ENCODE data around the gene RFX8. TPM values are rescaled to one million over a fixed set of nuclear protein-coding genes. Genes with fewer than 3 reads are reported as not detected.

The RFX8 gene
- total and polyA plus RNA-seq, 9 of the 15 experiments (the other 6 are each of a cell fraction or from before 2014, with no cell fraction given): not detected

DNA sequence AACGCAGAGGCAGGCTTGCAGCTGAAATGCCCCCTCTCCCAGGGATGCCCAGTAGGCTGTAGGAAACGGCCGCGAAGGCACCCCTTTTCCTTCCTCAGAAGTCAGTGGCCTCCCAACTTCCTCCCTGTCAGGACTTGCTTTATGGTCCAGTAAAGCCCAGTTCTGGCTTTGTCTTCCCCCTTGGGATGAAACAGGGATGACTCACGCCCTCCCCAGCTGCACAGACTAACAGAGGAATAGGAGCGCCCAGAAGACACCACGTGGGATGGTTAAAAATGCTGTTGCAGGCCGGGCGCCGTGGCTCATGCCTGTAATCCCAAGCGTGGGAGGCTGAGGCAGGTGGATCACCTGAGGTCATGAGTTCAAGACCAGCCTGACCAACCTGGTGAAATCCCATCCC, 94.5 kb downstream of the RFX8 start:
- Histone ChIP-seq H3K9me3 (replicated peaks; ENCODE audit: control insufficient read depth, insufficient read depth, low read depth, low read length) (no peaks in the 10 kb centered on the region), H3K79me2 (ENCODE audit: control insufficient read depth, insufficient read depth, low read length) (no peaks in the 10 kb centered on the region), H3K27me3 (ENCODE audit: control insufficient read depth in 2 of 2, insufficient read depth in 2 of 2, low read length in 2 of 2) (peaks cover 17 to 44% of the 10 kb centered on the region in 2 experiments), H3K36me3 (ENCODE audit: control insufficient read depth, insufficient read depth, low read length) (no peaks in the 10 kb centered on the region), H3K4me2 (ENCODE audit: insufficient read depth, low read length) (no peak overlapping the region), H3K4me1 (replicated peaks in 1 of 2; ENCODE audit: control insufficient read depth in 2 of 2, insufficient read depth in 2 of 2, low read length in 2 of 2) (no peaks in the 10 kb centered on the region), H4K20me1 (replicated peaks; ENCODE audit: control insufficient read depth, insufficient read depth, low read length) (no peaks in the 10 kb centered on the region), H3K9me1 (ENCODE audit: control insufficient read depth, insufficient read depth, low read length) (no peaks in the 10 kb centered on the region), H3K9ac (ENCODE audit: insufficient read depth in 1 of 2, low read depth in 2 of 2, low read length in 2 of 2) (no peak overlapping the region), H3K27ac (ENCODE audit: extremely low read depth, low read depth, low read length) (no peak overlapping the region), H3K4me3 (no peak overlapping the region), H2AFZ (ENCODE audit: low read depth, low read length) (no peak overlapping the region)
- no TSS peak for BruUV-seq (replicated peaks)
- under 1% methylated on average over 11 of the region's 11 CpGs for WGBS (ENCODE audit: insufficient coverage, low coverage, missing lambda C conversion rate)
- no peak for FAIRE-seq
- no peak for DNase-seq (ENCODE audit: extremely low read depth in 1 of 4, low spot score in 3 of 4)
- TF ChIP-seq, protein P1, sequence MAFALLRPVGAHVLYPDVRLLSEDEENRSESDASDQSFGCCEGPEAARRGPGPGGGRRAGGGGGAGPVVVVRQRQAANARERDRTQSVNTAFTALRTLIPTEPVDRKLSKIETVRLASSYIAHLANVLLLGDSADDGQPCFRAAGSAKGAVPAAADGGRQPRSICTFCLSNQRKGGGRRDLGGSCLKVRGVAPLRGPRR (CRISPR knock-in tag; IDR thresholded peaks at IDR 0.05): no peak
- no peak for TF ChIP-seq BDP1 (IDR thresholded peaks at IDR 0.05; ENCODE audit: insufficient read depth, insufficient read length)
- TF ChIP-seq HSF4 (CRISPR knock-in tag; IDR thresholded peaks at IDR 0.05; ENCODE audit: borderline replicate concordance): no peak
- TF ChIP-seq, protein P2, sequence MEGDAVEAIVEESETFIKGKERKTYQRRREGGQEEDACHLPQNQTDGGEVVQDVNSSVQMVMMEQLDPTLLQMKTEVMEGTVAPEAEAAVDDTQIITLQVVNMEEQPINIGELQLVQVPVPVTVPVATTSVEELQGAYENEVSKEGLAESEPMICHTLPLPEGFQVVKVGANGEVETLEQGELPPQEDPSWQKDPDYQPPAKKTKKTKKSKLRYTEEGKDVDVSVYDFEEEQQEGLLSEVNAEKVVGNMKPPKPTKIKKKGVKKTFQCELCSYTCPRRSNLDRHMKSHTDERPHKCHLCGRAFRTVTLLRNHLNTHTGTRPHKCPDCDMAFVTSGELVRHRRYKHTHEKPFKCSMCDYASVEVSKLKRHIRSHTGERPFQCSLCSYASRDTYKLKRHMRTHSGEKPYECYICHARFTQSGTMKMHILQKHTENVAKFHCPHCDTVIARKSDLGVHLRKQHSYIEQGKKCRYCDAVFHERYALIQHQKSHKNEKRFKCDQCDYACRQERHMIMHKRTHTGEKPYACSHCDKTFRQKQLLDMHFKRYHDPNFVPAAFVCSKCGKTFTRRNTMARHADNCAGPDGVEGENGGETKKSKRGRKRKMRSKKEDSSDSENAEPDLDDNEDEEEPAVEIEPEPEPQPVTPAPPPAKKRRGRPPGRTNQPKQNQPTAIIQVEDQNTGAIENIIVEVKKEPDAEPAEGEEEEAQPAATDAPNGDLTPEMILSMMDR (IDR thresholded peaks at IDR 0.05 in 2 of 3, conservative IDR thresholded peaks at IDR 0.05 in 1 of 3; ENCODE audit: insufficient read depth in 2 of 3, low read depth in 1 of 3, low read length in 3 of 3): no peak
- TF ChIP-seq, protein P3, sequence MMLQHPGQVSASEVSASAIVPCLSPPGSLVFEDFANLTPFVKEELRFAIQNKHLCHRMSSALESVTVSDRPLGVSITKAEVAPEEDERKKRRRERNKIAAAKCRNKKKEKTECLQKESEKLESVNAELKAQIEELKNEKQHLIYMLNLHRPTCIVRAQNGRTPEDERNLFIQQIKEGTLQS (IDR thresholded peaks at IDR 0.05): 0 out of 2 replicates have a peak, but pooled peaks have one; percentile 32
- TF ChIP-seq, protein P3 (CRISPR knock-in tag; conservative IDR thresholded peaks at IDR 0.05): no peak
- TF ChIP-seq MAZ (CRISPR knock-in tag; conservative IDR thresholded peaks at IDR 0.05 in 1 of 2, IDR thresholded peaks at IDR 0.05 in 1 of 2): no peak
- TF ChIP-seq, protein P4, sequence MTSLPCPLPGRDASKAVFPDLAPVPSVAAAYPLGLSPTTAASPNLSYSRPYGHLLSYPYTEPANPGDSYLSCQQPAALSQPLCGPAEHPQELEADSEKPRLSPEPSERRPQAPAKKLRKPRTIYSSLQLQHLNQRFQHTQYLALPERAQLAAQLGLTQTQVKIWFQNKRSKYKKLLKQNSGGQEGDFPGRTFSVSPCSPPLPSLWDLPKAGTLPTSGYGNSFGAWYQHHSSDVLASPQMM (CRISPR knock-in tag; IDR thresholded peaks at IDR 0.05): no peak
- TF ChIP-seq FOSL1 (tag; conservative IDR thresholded peaks at IDR 0.05): peak; percentile 73
- peak; percentile 34; the same call in 1 of the 2 replicates for TF ChIP-seq JUND (IDR thresholded peaks at IDR 0.05; ENCODE audit: borderline replicate concordance, low read depth, low read length)
- TF ChIP-seq JUND (tag; IDR thresholded peaks at IDR 0.05; ENCODE audit: borderline replicate concordance, low read depth, low read length): peak; percentile 14; the same call in 1 of the 3 replicates
- TF ChIP-seq MYC (IDR thresholded peaks at IDR 0.05; ENCODE audit: low read depth, low read length): no peak
- no peak for TF ChIP-seq MYC (CRISPR knock-in tag; IDR thresholded peaks at IDR 0.05; ENCODE audit: borderline replicate concordance, low read depth)
- TF ChIP-seq, protein P5, sequence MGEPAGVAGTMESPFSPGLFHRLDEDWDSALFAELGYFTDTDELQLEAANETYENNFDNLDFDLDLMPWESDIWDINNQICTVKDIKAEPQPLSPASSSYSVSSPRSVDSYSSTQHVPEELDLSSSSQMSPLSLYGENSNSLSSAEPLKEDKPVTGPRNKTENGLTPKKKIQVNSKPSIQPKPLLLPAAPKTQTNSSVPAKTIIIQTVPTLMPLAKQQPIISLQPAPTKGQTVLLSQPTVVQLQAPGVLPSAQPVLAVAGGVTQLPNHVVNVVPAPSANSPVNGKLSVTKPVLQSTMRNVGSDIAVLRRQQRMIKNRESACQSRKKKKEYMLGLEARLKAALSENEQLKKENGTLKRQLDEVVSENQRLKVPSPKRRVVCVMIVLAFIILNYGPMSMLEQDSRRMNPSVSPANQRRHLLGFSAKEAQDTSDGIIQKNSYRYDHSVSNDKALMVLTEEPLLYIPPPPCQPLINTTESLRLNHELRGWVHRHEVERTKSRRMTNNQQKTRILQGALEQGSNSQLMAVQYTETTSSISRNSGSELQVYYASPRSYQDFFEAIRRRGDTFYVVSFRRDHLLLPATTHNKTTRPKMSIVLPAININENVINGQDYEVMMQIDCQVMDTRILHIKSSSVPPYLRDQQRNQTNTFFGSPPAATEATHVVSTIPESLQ (CRISPR knock-in tag; IDR thresholded peaks at IDR 0.05): no peak
- TF ChIP-seq HMGN3 (IDR thresholded peaks at IDR 0.05; ENCODE audit: borderline replicate concordance, extremely low read depth, insufficient read length, low read depth, low read length): no peak
- no peak for TF ChIP-seq ZNF184 (CRISPR knock-in tag; IDR thresholded peaks at IDR 0.05)
- in situ Hi-C loops (cut with MboI) (no loop called here), intact Hi-C loops (cut with micrococcal nuclease) (no loop called here)
- ATAC-seq: no peak
- ChIA-PET CTCF (ENCODE audit: low intra/inter-chr PET ratio) (no interaction called here), POLR2A (interaction anchor here (0.6 kb wide), 2 partner anchors 30 to 79 kb away, joined by 3 read pairs; no protein-coding TSS in a partner anchor)

All from K562 (cell line).